GM12878 (cell line): ENCODE results near the gene SV2A. TPM values are rescaled to one million over a fixed set of nuclear protein-coding genes. Genes with fewer than 3 reads are reported as not detected.

ENCODE experiments used
- ATAC-seq: fragments of 200-7000 bp; cut with Tn5 transposase; 3 replicates; pipeline ENCODE4 v1.9.1; 2020; ENCODE audit warnings: mild to moderate bottlenecking, moderate library complexity
- BruUV-seq: library from RNA; stranded (reverse); fragments of 400-500 nt; replicated peaks from 2 replicates; lab custom pipeline; 2021; lab: Mats Ljungman, UMichigan
- CTCF ChIA-PET: fragments of 300-600 bp; sonication (Branson Sonifier 250); formaldehyde crosslinking; extraction: SDS; loops from one replicate; lab custom pipeline; 2021; ENCODE audit warnings: inconsistent platforms; lab: Yijun Ruan, JAX
- POLR2A ChIA-PET: fragments of 350-600 bp; formaldehyde crosslinking; extraction: SDS; loops from one replicate; lab custom pipeline; 2021; ENCODE audit warnings: inconsistent platforms; lab: Charles Lee
- RAD21 ChIA-PET: fragments of 300-600 bp; sonication (Branson Sonifier 250); formaldehyde crosslinking; loops from one replicate; lab custom pipeline; 2023; ENCODE audit warnings: antibody characterized with exemption; ENCODE audit not compliant: unreplicated experiment; lab: Charles Lee
- SMC1A ChIA-PET: fragments of 300-600 bp; sonication (Branson Sonifier 250); formaldehyde crosslinking; loops from one replicate; lab custom pipeline; 2023; ENCODE audit not compliant: unreplicated experiment, uncharacterized antibody; lab: Charles Lee
- DNase-seq: peaks from one replicate; pipeline ENCODE4 v3.0.0-alpha.2; 2011; ENCODE audit warnings: low read depth, low spot score
- FAIRE-seq: peaks from 3 replicates; lab custom pipeline; 2011; peaks lifted over from hg19 to GRCh38; lab: Jason Lieb, UNC
- H2AFZ ChIP-seq: 2 replicates; pipeline ENCODE4 v1.6.0; 2011; ENCODE audit warnings: low read depth, low read length, control low read depth; ENCODE audit not compliant: control insufficient read depth
- H3K27ac ChIP-seq: 2 replicates; pipeline ENCODE4 v1.5.1; 2011; ENCODE audit warnings: control low read depth; ENCODE audit not compliant: control insufficient read depth, insufficient read depth
- H3K27me3 ChIP-seq, 2 experiments: replicated peaks in 1 of 2; 2 replicates each; pipeline versions ENCODE4 v1.6.0 to v1.6.1; 2011; ENCODE audit warnings: low read length in 1 of 2; ENCODE audit not compliant: control insufficient read depth in 2 of 2, insufficient read depth in 2 of 2
- H3K36me3 ChIP-seq, 2 experiments: 2 replicates each; pipeline ENCODE4 v1.5.1; 2011; ENCODE audit warnings: low read length in 1 of 2; ENCODE audit not compliant: control insufficient read depth in 2 of 2, insufficient read depth in 2 of 2
- H3K4me1 ChIP-seq: 2 replicates; pipeline ENCODE4 v1.6.1; 2011; ENCODE audit warnings: mild to moderate bottlenecking, low read length, moderate library complexity, mixed read lengths; ENCODE audit not compliant: control insufficient read depth, insufficient read depth
- H3K4me2 ChIP-seq: 2 replicates; pipeline ENCODE4 v1.6.0; 2011; ENCODE audit warnings: control low read depth; ENCODE audit not compliant: control insufficient read depth, insufficient read depth
- H3K4me3 ChIP-seq: fragments of 200-600 bp; sonication (generic); 2 replicates; pipeline ENCODE4 v1.5.1; 2016
- H3K79me2 ChIP-seq: 2 replicates; pipeline ENCODE4 v1.6.0; 2011; ENCODE audit warnings: low read length; ENCODE audit not compliant: control insufficient read depth, insufficient read depth
- H3K9ac ChIP-seq: 2 replicates; pipeline ENCODE4 v1.8.0; 2011; ENCODE audit warnings: low read length, control low read depth, mixed read lengths; ENCODE audit not compliant: control insufficient read depth, insufficient read depth
- H3K9me3 ChIP-seq: replicated peaks from 3 replicates; pipeline ENCODE4 v1.5.1; 2011; ENCODE audit warnings: mild to moderate bottlenecking, low read length; ENCODE audit not compliant: control insufficient read depth, insufficient read depth
- H4K20me1 ChIP-seq: 2 replicates; pipeline ENCODE4 v1.6.0; 2011; ENCODE audit not compliant: control insufficient read depth, insufficient read depth
- CEBPB ChIP-seq, 2 experiments: fragments of 150-350 bp in 1 of 2; IDR thresholded peaks; 2 replicates each; pipeline ENCODE4 v1.6.1; 2012 to 2014; ENCODE audit warnings: low read depth in 2 of 2, low read length in 2 of 2, borderline replicate concordance in 1 of 2, inconsistent platforms in 1 of 2
- IKZF2 ChIP-seq, 2 experiments: fragments of 450-650 bp; IDR thresholded peaks; 2 replicates each; pipeline ENCODE4 v1.6.1; 2017; ENCODE audit warnings: mild to moderate bottlenecking in 2 of 2, moderate library complexity in 2 of 2
- IRF4 ChIP-seq: IDR thresholded peaks from 2 replicates; pipeline ENCODE4 v1.6.1; 2011; ENCODE audit warnings: low read depth, low read length
- PKNOX1 ChIP-seq: fragments of 450-650 bp; IDR thresholded peaks from 2 replicates; pipeline ENCODE4 v1.6.1; 2016; ENCODE audit warnings: mild to moderate bottlenecking
- RCOR1 ChIP-seq: conservative IDR thresholded peaks from 2 replicates; pipeline ENCODE4 v1.6.1; 2012; ENCODE audit warnings: low read depth, low read length, improper control_type of control experiment
- RELB ChIP-seq: fragments of 450-650 bp; IDR thresholded peaks from 2 replicates; pipeline ENCODE4 v1.6.1; 2017; ENCODE audit warnings: low read depth, mild to moderate bottlenecking, moderate library complexity
- SREBF1 ChIP-seq: IDR thresholded peaks from 2 replicates; pipeline ENCODE4 v1.6.1; 2012; ENCODE audit warnings: mild to moderate bottlenecking, low read length
- TCF7 ChIP-seq: IDR thresholded peaks from 2 replicates; pipeline ENCODE4 v1.6.1; 2014; ENCODE audit warnings: antibody characterized with exemption, borderline replicate concordance
- ZZZ3 ChIP-seq: IDR thresholded peaks from 2 replicates; pipeline ENCODE4 v1.6.1; 2011; ENCODE audit warnings: low read depth; ENCODE audit not compliant: control insufficient read depth, insufficient read length
- WGBS: methylation state at CpG from one replicate; pipeline ENCODE4 v1.1.6; 2016; ENCODE audit warnings: low lambda C conversion rate; ENCODE audit not compliant: insufficient replicate concordance, insufficient coverage; ENCODE audit errors: missing lambda C conversion rate; 5-methylcytosine and 5-hydroxymethylcytosine counted together
- in situ Hi-C: fragments of 300-500 bp; cut with MboI; formaldehyde crosslinking; loops from 9 replicates; pipeline ENCODE4 v1.14.3; 2018; ENCODE audit warnings: mixed read lengths
- intact Hi-C: fragments of 100-400 bp; cut with micrococcal nuclease; formaldehyde crosslinking; loops from one replicate; pipeline ENCODE4 v1.14.2; 2022; ENCODE audit not compliant: unreplicated experiment
- polyA plus RNA-seq, 11 experiments: library from polyadenylated mRNA; depleted of rRNA in 4 of 11; unstranded in 6 of 11; stranded (reverse) in 5 of 11; fragments of >200 nt; fragmentation: Nextera tagmentation in 4 of 11; fragmentation: Illumina TruSeq in 1 of 11; extraction: Ambion mirVana in 4 of 11; extraction: Trizol in 1 of 11; gene quantifications; 1 replicate in 1 of 11; 2 replicates in 10 of 11; pipeline versions ENCODE4 v1.2.1 to v1.2.3, GENCODE V29; 2011 to 2016; ENCODE audit warnings: inconsistent platforms in 2 of 11, missing spikeins in 2 of 11, low read depth in 1 of 11
- total RNA-seq, 4 experiments: library from RNA; depleted of rRNA in 3 of 4; stranded (reverse); fragments of >200 nt in 3 of 4; fragmentation: Illumina TruSeq in 1 of 4; extraction: Trizol in 1 of 4; gene quantifications; 2 replicates each; pipeline versions ENCODE4 v1.2.1 to v1.2.3, GENCODE V29; 2013 to 2021
- TF ChIP-seq, protein P1 (sequence below): fragments of 450-650 bp; IDR thresholded peaks from 2 replicates; pipeline ENCODE4 v1.6.1; 2017; ENCODE audit warnings: borderline replicate concordance

Gene SV2A
- total and polyA plus RNA-seq, 10 of the 15 experiments (the other 5 are each of a cell fraction or from before 2014, with no cell fraction given): 0.39 to 11.6 (median 5.4) TPM

GRCh38 chr1:149936170-149936991 is 18.7 kb upstream of the SV2A start, which contains the start of gene MTMR11:
Gene MTMR11, minus strand, starts transcription at chr1:149936879. Its CDS starts 232 bp downstream, at chr1:149936647.
- intact Hi-C loops (no loop called here), in situ Hi-C loops (no loop called here)
- RAD21 ChIA-PET: no interaction called here
- Histone ChIP-seq H3K9ac (peak within 1 kb of the TSS; percentile 25; the same call in 1 of the 2 replicates), H4K20me1 (no peaks in the 10 kb centered on the region), H3K27me3 (no peaks in the 10 kb centered on the region), H3K4me2 (peak within 1 kb of the TSS; percentile 62), H3K4me1 (peaks cover 20% of the 10 kb centered on the region), H2AFZ (peak within 1 kb of the TSS; percentile 30; the same call in 1 of the 2 replicates), H3K36me3 (no peaks in the 10 kb centered on the region), H3K27ac (no peak within 1 kb of the TSS; the same call in 1 of the 2 replicates), H3K4me3 (no peak within 1 kb of the TSS), H3K79me2 (no peaks in the 10 kb centered on the region), H3K9me3 (no peaks in the 10 kb centered on the region)
- DNase-seq (no peak), ATAC-seq (peak; percentile 25; the same call in 1 of the 3 replicates), FAIRE-seq (no peak)
- no TSS peak for BruUV-seq
- POLR2A ChIA-PET: interaction anchor here (4.0 kb wide), 1 partner anchor 7 kb away, joined by 26 read pairs; no protein-coding TSS in a partner anchor
- SMC1A ChIA-PET: interaction anchor here (2.6 kb wide), 1 partner anchor 7 kb away, joined by 14 read pairs; no protein-coding TSS in a partner anchor
- no peak for TF ChIP-seq CEBPB (IDR thresholded peaks at IDR 0.05; ENCODE audit: borderline replicate concordance in 1 of 2, low read depth in 2 of 2, low read length in 2 of 2)
- TF ChIP-seq IRF4: no peak
- no peak for TF ChIP-seq RCOR1
- TF ChIP-seq SREBF1: no peak
- TF ChIP-seq IKZF2 (IDR thresholded peaks at IDR 0.05): no peak
- TF ChIP-seq RELB: no peak
- TF ChIP-seq, protein P1, sequence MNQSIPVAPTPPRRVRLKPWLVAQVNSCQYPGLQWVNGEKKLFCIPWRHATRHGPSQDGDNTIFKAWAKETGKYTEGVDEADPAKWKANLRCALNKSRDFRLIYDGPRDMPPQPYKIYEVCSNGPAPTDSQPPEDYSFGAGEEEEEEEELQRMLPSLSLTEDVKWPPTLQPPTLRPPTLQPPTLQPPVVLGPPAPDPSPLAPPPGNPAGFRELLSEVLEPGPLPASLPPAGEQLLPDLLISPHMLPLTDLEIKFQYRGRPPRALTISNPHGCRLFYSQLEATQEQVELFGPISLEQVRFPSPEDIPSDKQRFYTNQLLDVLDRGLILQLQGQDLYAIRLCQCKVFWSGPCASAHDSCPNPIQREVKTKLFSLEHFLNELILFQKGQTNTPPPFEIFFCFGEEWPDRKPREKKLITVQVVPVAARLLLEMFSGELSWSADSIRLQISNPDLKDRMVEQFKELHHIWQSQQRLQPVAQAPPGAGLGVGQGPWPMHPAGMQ: no peak
- TF ChIP-seq ZZZ3: no peak
- TF ChIP-seq PKNOX1: no peak
- TF ChIP-seq TCF7: no peak
- CTCF ChIA-PET: interaction anchor here (0.6 to 2.0 kb wide), 2 partner anchors 8 to 137 kb away, joined by 3 to 5 read pairs; partner anchors contain the start of gene SF3B4
- 63% methylated on average over 18 of the region's 18 CpGs for WGBS
